ENCODE results near the gene TLR9. TPM values are rescaled to one million over a fixed set of nuclear protein-coding genes. Genes with fewer than 3 reads are reported as not detected.

The TLR9 gene
- total and polyA plus RNA-seq, 9 of the 15 experiments (the other 6 are each of a cell fraction or from before 2014, with no cell fraction given) = not detected

GRCh38 chr3:52210037-52210436 lies 15.4 kb downstream of the TLR9 start:
- BruUV-seq (replicated peaks) = no TSS peak
- 0 out of 4 replicates have a peak overlapping the region, but pooled peaks of 1 of the 2 experiments have one; percentile 35 for H3K9ac ChIP-seq (ENCODE audit: insufficient read depth in 1 of 2, low read depth in 2 of 2, low read length in 2 of 2)
- no peak for FAIRE-seq
- in situ Hi-C loops (cut with MboI) (no loop called here), intact Hi-C loops (cut with micrococcal nuclease) (no loop called here)
- no peak overlapping the region for H3K4me2 ChIP-seq (ENCODE audit: insufficient read depth, low read length)
- peaks cover 92% of the 10 kb centered on the region for H3K36me3 ChIP-seq (ENCODE audit: control insufficient read depth, insufficient read depth, low read length)
- H3K4me1 ChIP-seq (replicated peaks in 1 of 2; ENCODE audit: control insufficient read depth in 2 of 2, insufficient read depth in 2 of 2, low read length in 2 of 2) = no peaks in the 10 kb centered on the region; a peak in 1 of 5 replicates
- TF ChIP-seq MIER1 (IDR thresholded peaks at IDR 0.05; ENCODE audit: low read depth) (no peak), RNF2 (IDR thresholded peaks at IDR 0.05) (no peak), NFYB (IDR thresholded peaks at IDR 0.05; ENCODE audit: extremely low read depth, insufficient read length) (no peak), SUPT5H (IDR thresholded peaks at IDR 0.05) (no peak), ARID3A (IDR thresholded peaks at IDR 0.05; ENCODE audit: borderline replicate concordance, low read depth, low read length) (no peak), SRF (CRISPR knock-in tag; IDR thresholded peaks at IDR 0.05) (no peak), SFPQ (IDR thresholded peaks at IDR 0.05; ENCODE audit: low read depth, low read length) (no peak), PURB (CRISPR knock-in tag; IDR thresholded peaks at IDR 0.05; ENCODE audit: low read depth) (no peak), ZNF655 (CRISPR knock-in tag; IDR thresholded peaks at IDR 0.05) (no peak), ZNF174 (CRISPR knock-in tag; IDR thresholded peaks at IDR 0.05) (no peak)
- H3K27ac ChIP-seq (ENCODE audit: extremely low read depth, low read depth, low read length) = no peak overlapping the region
- ATAC-seq = no peak
- no peaks in the 10 kb centered on the region for H4K20me1 ChIP-seq (replicated peaks; ENCODE audit: control insufficient read depth, insufficient read depth, low read length)
- no peaks in the 10 kb centered on the region for H3K27me3 ChIP-seq (ENCODE audit: control insufficient read depth in 2 of 2, insufficient read depth in 2 of 2, low read length in 2 of 2)
- no peak overlapping the region for H3K4me3 ChIP-seq
- ChIA-PET CTCF (ENCODE audit: low intra/inter-chr PET ratio) (no interaction called here), POLR2A (interaction anchor here (1.0 kb wide), 1 partner anchor 29 kb away, joined by 4 read pairs; the partner anchor contains the start of gene TWF2)
- no peaks in the 10 kb centered on the region for H3K9me1 ChIP-seq (ENCODE audit: control insufficient read depth, insufficient read depth, low read length)
- no peaks in the 10 kb centered on the region for H3K9me3 ChIP-seq (replicated peaks; ENCODE audit: control insufficient read depth, insufficient read depth, low read depth, low read length)
- DNase-seq (ENCODE audit: extremely low read depth in 1 of 4, low spot score in 3 of 4) = no peak
- H3K79me2 ChIP-seq (ENCODE audit: control insufficient read depth, insufficient read depth, low read length) = no peaks in the 10 kb centered on the region
- H2AFZ ChIP-seq (ENCODE audit: low read depth, low read length) = no peak overlapping the region

Data from K562 (cell line).